ENCODE measurements around the gene DCN. TPM values are rescaled to one million over a fixed set of nuclear protein-coding genes. Genes with fewer than 3 reads are reported as not detected.

The DCN gene
- total RNA-seq, 4 donors from 2014 or later, result 552 to 2,825 (median 1,634) TPM

GRCh38 chr12:91106283-91106682 lies 76.3 kb downstream of the DCN start:
- Histone ChIP-seq H3K4me1 (no peaks in the 10 kb centered on the region), H3K4me3 (no peak overlapping the region), H3K27ac (no peak overlapping the region), H3K36me3 (no peaks in the 10 kb centered on the region), H3K27me3 (no peaks in the 10 kb centered on the region), H3K9me3 (no peaks in the 10 kb centered on the region)
- ATAC-seq, result no peak
- TF ChIP-seq EP300 (IDR thresholded peaks at IDR 0.05) (no peak), CTCF (IDR thresholded peaks at IDR 0.05) (no peak), POLR2A (IDR thresholded peaks at IDR 0.05) (no peak), POLR2AphosphoS5 (IDR thresholded peaks at IDR 0.05) (no peak)

GRCh38 chr12:91105807-91106206 lies 76.8 kb downstream of the DCN start:
- Histone ChIP-seq H3K27me3 (no peaks in the 10 kb centered on the region), H3K27ac (no peak overlapping the region), H3K36me3 (no peaks in the 10 kb centered on the region), H3K4me3 (no peak overlapping the region), H3K9me3 (no peaks in the 10 kb centered on the region), H3K4me1 (no peaks in the 10 kb centered on the region)
- no peak for ATAC-seq
- 62 to 67% methylated on average over 3 to 5 of the region's 5 CpGs for WGBS, 2 donors (ENCODE audit: low coverage in 1 of 2)
- TF ChIP-seq POLR2A (IDR thresholded peaks at IDR 0.05), result no peak
- no peak for TF ChIP-seq POLR2AphosphoS5 (IDR thresholded peaks at IDR 0.05)
- TF ChIP-seq EP300 (IDR thresholded peaks at IDR 0.05), result no peak
- TF ChIP-seq CTCF (IDR thresholded peaks at IDR 0.05), result no peak

- TF ChIP-seq CTCF (IDR thresholded peaks at IDR 0.05) (no peak), EP300 (IDR thresholded peaks at IDR 0.05) (no peak), POLR2A (IDR thresholded peaks at IDR 0.05) (no peak), POLR2AphosphoS5 (IDR thresholded peaks at IDR 0.05) (no peak)
- ATAC-seq, result no peak
- Histone ChIP-seq H3K9me3 (no peaks in the 10 kb centered on the region), H3K4me1 (no peaks in the 10 kb centered on the region), H3K36me3 (no peaks in the 10 kb centered on the region), H3K4me3 (no peak overlapping the region), H3K27ac (peak overlapping the region in 2 of 4 donors; percentile 1 to 2), H3K27me3 (no peaks in the 10 kb centered on the region)
- WGBS, 2 donors (ENCODE audit: low coverage in 1 of 2), result 75 to 82% methylated on average over 1 of the region's 1 CpG
These were observed 77.7 kb downstream of the DCN start for GRCh38 chr12:91104812-91105466.

- no peak for TF ChIP-seq EP300 (IDR thresholded peaks at IDR 0.05)
- no peak for TF ChIP-seq POLR2A (IDR thresholded peaks at IDR 0.05)
- no peak for TF ChIP-seq POLR2AphosphoS5 (IDR thresholded peaks at IDR 0.05)
- no peak for TF ChIP-seq CTCF (IDR thresholded peaks at IDR 0.05)
- H3K4me1 ChIP-seq, result no peaks in the 10 kb centered on the region
- H3K27me3 ChIP-seq, result no peaks in the 10 kb centered on the region
- no peak overlapping the region for H3K27ac ChIP-seq
- H3K9me3 ChIP-seq, result no peaks in the 10 kb centered on the region
- H3K36me3 ChIP-seq, result no peaks in the 10 kb centered on the region
- 57 to 61% methylated on average over 1 of the region's 1 CpG for WGBS, 2 donors (ENCODE audit: low coverage in 1 of 2)
- H3K4me3 ChIP-seq, result no peak overlapping the region
- ATAC-seq, result no peak
These were observed 79.0 kb downstream of the DCN start for GRCh38 chr12:91103624-91104023.

- TF ChIP-seq CTCF (IDR thresholded peaks at IDR 0.05) (no peak), POLR2AphosphoS5 (IDR thresholded peaks at IDR 0.05) (no peak), EP300 (IDR thresholded peaks at IDR 0.05) (no peak), POLR2A (IDR thresholded peaks at IDR 0.05) (no peak)
- H3K27me3 ChIP-seq, result no peaks in the 10 kb centered on the region
These were observed 79.5 kb downstream of the DCN start for GRCh38 chr12:91103101-91103500.

More at GRCh38 chr12:91103101-91103500, 79.5 kb downstream of the DCN start:
- H3K4me3 ChIP-seq, result no peak overlapping the region
- no peaks in the 10 kb centered on the region for H3K36me3 ChIP-seq
- no peaks in the 10 kb centered on the region for H3K9me3 ChIP-seq
- H3K4me1 ChIP-seq, result no peaks in the 10 kb centered on the region
- no peak overlapping the region for H3K27ac ChIP-seq
- ATAC-seq, result no peak
